Activated naive CD4-positive, alpha-beta T cell treated with Interleukin-2 at 50 U/mL for 16 hours (primary cell): Measurements from ENCODE around the gene HYDIN.
"Not testable (repeated sequence)": the region's sequence is repeated elsewhere in the genome, so short reads cannot be mapped to it uniquely, and the experiment has no call there.

Source experiments
- DNase-seq: peaks from one replicate; pipeline ENCODE4 v3.0.0-alpha.2; 2020

Gene HYDIN

GRCh38 chr16:70987019-70987715, 243.4 kb downstream of the HYDIN start:
- not testable (repeated sequence) for DNase-seq

DNA sequence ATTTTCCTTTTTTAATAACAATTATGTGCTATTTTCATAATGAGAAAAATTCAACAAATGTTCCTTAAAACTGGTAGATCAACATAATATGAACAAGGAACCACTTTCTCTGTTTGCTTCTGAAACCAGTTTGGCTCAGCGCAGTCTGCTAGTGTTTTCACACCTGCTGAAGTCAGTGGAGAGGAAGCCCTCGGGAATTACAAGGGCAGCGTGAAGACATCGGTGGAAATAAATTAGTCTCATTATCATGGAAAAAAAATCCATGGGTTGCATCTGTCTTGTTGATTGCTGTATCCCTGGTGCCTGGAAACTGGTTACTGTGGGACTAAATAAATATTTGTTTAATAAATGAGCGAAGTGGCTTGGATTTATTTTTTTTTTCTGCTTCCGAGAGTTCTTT, 245.8 kb downstream of the HYDIN start:
- DNase-seq, result not testable (repeated sequence)

GRCh38 chr16:70968332-70968731, 262.2 kb downstream of the HYDIN start:
- DNase-seq, result not testable (repeated sequence)

- not testable (repeated sequence) for DNase-seq
Observed at GRCh38 chr16:70960169-70960568, 270.4 kb downstream of the HYDIN start.

DNA sequence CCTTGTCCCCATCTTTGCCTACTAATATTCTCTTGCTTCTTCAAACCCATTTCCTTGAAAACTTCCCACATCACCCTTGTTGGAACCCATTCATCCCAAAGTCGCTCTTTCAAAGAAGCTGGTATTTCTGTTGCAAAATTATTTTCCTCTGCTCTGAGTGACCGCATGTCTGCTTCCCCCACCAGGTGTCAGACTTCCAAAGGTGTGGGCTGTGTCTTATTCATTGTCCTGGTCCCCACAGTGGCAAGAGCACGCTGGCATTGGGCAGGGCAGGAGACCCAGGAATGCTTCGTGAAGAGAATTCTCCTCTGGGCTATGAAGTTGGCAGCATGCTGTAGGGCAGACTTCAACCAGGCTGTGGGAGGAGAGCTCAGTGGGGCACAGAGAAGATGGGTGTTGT, 275.6 kb downstream of the HYDIN start:
- not testable (repeated sequence) for DNase-seq

DNA sequence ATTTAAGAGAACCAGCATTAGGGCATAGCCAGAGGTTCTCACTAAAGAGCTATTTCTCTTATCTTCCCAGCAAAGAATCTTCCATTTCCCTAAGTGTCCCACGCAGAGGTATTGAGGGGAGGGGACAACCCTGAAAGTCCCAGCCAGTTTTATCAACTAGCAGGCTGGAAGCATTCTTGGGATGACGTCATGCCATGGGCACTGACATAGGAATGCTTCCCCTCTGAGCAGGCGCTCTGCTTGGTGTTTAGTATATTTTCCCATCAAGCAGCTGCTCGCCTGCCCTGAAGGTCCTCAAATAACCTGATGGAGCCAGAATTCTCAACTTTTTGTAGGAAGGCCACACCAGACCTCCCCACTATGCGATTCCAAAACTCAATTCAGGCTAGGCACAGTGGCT, 276.7 kb downstream of the HYDIN start:
- not testable (repeated sequence) for DNase-seq

- DNase-seq, result not testable (repeated sequence)
Observed at GRCh38 chr16:70943551-70943950, 287.0 kb downstream of the HYDIN start.

DNA sequence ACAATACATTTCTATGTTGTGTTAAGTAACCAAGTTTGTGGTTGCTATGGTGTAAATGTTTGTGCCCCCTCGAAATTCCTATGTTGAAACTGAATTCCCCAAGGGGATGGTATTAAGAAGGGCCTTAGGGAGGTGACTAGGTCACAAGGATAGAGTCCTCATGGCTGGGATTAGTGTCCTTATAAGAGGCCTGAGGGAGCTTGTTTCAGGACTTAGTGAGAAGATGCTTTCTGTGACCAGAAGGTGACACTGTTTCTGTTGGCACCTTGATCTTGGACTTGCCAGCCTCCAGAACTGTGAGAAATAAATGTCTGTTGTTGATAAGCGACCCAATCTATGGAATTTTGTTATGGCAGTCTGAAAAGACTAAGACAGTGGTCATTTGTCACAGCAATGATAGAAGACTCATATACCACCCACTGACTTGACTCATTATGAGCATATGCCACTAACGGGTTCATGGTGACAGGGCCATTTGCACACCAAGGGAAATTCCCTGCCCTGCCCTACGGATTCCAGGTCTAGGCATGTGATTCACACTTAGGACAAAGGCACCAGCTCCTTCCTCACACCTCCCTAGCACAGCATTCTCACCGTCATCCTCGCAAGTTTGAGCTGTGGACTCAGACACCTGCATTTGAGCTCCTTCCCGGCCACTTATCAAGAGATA, 290.7 kb downstream of the HYDIN start:
- DNase-seq, result not testable (repeated sequence)

DNA sequence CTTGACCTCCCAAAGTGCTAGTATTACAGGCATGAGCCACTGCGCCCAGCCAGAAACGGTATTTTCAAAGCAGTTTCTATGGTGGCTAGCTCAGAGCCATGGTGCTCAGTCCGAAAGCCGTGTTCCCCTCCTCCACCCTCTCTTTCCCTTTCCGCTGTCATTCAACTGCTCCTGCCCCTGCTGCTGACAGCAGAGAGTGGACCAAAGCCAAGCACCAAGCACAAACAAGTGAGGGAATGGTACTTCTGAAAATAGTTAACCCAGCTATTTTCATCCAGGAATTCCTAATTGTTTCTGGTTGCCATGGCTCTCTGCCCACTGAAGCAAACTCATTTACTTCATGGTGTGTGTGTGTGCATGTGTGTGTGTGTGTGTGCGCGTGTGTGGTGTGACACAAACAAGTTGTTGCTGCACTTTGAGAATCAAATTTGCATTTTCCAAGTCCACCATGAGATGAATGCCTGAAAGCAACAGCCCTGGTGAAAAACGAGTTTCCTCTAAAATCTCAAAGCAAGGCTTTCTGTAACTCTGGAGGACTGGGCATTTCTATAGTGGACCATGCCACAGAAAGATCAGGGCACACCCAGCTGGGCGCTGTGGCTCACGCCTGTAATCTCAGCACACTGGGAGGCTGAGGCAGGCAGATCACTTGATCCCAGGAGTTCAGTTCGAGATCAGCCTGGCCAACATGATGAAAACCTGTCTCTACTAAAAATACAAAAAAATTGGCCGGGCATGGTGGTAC, 293.6 kb downstream of the HYDIN start:
- not testable (repeated sequence) for DNase-seq

DNA sequence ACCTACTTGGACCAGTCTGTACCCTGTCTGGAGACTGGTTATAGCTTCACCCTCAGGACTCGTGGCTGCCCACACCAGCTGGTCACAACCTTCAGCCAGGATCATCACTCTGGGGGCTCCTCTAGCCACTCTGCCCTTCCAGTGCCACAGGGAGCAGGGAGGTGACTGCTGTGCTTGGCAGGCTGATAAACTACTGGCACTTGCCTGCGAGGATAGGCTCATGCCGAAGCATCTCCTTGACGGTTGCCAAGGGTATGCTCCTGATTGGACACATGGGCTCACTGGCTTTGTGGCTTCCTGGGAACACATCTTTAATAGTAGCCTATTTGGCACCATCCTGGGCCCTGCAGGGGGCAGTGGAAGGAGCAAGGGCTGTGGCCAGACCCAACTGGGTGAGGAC, 295.2 kb downstream of the HYDIN start:
- not testable (repeated sequence) for DNase-seq

DNA sequence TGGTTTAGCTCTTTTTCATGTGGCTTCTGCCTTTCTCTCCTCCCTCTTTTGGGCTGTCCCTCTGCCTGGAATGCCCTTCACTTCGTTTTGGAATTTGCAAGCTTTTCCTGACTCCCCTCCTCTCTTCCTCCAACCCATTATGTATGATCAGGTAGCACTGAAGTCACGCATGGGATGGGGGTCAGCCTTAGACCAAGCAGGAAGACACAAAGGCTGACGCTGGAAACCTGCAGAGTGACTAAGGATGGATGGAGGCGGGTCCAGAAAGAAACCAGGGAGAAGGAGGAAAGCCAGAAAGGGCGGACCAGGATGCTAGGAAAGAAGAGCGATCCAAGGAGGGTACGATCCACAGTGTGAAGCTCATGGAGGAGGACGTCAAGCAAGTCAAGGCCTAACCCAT, 296.8 kb downstream of the HYDIN start:
- not testable (repeated sequence) for DNase-seq

GRCh38 chr16:70930757-70931156, 299.8 kb downstream of the HYDIN start:
- DNase-seq, result not testable (repeated sequence)

DNA sequence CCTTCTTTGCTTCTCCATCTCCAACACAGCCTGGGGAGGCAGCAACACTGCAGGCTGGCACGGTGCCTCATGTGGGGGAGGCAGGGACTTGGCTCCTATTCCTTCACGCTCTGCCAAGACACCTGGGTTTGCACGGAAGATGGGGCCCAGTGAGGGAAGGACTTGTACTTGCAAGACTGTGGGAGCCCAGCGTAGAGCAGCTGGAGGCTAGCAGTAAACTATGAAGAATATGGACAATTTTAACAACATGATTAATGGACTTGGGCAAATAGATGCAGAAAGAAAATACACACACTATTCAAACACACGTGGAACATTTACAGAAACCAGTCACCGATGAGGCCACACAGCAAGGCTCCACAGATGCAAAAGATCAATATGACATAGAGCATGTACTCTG, 308.4 kb downstream of the HYDIN start:
- DNase-seq, result not testable (repeated sequence)

- not testable (repeated sequence) for DNase-seq
Observed at GRCh38 chr16:70920661-70921060, 309.9 kb downstream of the HYDIN start.

DNA sequence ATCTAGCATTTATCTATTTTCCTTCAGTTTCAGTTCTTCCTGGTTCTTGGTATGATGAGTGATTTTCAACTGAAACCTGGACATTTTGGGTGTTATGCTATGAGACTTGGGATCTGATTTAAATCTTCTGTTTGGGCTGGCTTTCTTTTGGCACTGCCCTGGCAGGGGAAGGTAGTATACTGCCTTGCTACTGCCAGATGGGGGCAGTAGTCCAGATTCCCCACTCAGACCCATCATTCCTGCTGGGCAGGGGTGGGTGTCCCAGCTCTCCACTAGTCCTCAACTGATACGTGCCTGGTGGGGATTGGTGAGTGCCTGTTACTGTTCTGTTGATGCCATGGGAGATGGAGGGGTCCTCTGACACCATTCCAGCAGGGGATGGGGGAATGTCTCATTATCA, 342.3 kb downstream of the HYDIN start:
- DNase-seq, result not testable (repeated sequence)

DNA sequence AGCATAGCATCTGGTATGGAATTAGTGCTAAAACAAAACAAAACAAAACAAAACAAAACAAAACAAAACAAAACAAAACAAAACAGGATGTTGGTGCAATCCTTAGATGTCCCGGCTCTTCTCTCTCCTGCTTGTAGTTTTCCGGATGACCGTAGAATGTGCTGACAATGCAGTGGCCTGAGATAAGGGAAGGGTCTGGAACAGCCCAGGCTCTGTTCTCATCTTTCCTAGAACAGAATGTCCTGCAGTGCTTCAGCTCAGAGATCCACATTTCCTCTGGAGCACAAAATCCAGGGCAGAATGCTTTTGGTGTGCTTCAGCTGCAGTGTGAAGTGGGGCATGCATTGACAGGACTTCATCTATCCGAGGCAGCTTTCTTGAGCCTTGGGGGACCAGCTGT, 345.9 kb downstream of the HYDIN start:
- not testable (repeated sequence) for DNase-seq

GRCh38 chr16:70882311-70882710, 348.2 kb downstream of the HYDIN start:
- not testable (repeated sequence) for DNase-seq

DNA sequence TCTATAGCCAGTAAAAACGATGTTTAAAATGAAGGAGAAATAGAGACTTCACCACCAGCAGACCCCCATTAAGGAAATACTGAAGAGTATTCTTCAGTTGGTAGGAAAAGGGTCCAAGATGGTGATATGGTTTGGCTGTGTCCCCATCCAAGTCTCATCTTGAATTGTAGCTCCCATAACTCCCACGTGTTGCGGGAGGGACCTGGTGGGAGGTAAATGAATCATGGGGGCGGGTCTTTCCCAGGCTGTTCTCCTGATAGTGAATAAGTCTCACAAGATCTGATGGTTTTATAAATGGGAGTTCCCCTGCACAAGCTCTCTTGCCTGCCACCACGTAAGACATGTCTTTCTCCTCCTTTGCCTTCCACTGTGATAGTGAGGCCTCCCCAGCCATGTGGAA, 352.6 kb downstream of the HYDIN start:
- not testable (repeated sequence) for DNase-seq

DNA sequence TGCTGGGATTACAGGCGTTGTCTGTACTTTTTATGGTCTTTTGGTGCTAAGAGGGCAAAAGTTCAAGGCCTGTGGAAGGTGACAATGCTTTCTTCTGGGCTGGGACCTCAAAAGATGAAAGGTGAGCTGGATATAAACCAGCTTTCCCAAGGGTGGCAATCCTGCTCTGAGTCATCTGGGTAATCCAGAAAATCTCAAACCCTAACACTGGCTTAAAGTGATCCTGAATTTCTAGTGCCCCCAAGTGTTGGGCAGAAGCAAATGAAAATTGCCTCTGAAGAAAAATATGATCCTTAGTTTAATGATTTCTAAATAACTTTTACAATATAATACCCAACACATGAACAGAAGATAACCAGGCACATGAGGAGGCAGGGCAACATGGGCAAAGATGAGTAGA, 354.1 kb downstream of the HYDIN start:
- DNase-seq, result not testable (repeated sequence)

DNA sequence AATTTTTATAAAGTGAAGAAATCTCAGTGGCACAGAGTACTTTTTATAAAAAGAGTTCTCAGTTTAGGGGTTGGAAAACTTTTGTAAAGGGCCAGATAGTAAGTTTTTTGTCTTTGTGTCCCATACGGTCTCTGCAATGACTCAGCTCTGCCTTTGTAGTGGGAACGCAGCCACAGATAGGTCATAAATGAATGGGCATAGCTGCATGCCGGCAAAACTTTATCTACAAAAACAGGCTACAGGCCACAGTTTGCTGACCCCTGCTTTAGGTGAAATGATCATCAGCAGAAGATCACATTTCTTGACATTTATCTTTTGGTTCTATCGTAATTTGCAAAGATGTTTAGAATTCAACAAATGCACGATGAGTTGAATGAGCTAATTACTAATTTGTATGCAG, 365.8 kb downstream of the HYDIN start:
- not testable (repeated sequence) for DNase-seq

DNA sequence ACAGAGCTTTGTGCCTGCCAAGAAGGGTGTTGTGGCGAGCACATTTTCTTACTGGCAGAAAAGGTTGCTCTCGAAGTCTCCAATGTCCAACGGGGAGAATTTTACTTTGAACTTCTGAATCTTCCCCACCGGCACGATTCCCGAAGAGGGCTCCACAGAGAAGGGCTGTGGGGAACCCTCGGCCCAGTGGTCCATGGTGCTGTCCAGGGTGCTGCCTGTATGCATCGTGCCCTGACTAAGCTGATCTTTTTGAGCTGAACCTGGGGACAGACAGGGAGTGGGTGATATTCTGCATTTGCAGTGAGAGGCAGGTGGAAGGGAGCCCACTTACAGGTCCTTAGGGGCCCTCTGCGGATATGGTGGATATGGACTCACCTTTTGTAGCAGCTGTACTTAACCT, 368.5 kb downstream of the HYDIN start:
- DNase-seq, result not testable (repeated sequence)

GRCh38 chr16:70851299-70851698, 379.2 kb downstream of the HYDIN start:
- DNase-seq, result not testable (repeated sequence)

DNA sequence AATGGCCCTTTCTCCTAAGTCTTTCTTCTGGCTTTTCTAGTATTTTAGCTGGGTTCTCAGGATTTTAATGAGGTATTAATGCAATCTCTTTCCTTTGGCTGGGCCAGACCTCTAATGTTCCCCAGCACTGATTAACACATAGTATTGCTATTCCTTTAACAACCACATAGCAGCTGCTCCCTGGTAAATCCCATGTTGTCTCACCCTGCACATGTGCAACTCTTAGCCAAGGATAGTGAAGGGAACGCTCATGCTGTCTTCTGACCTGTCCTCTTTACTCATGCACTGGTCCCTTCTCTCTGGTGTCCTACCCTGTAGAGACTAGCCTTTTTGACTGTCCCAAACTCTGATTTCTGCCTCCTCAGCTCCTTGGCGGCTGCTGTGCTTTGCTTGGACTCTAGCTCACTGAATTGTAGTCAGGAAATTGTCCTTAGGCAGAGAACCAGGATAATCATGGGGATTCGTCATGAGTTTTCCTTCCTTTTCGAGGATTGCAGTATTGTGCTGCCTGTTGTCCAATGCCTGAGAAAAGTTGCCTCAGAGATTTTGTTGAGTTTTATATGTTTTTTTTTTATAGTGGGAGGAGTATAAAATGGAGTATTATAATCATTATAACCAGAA, 406.9 kb downstream of the HYDIN start:
- DNase-seq, result not testable (repeated sequence)
